Endothelial cell of umbilical vein (primary cell): ENCODE measurements around the gene FA2H. TPM values are rescaled to one million over a fixed set of nuclear protein-coding genes. Genes with fewer than 3 reads are reported as not detected.

ENCODE experiments used
- BruUV-seq: library from RNA; stranded (reverse); fragments of 400-500 nt; replicated peaks from 2 replicates; lab custom pipeline; 2021; lab: Mats Ljungman, UMichigan
- CTCF ChIA-PET: fragments of 300-600, 350-600 bp; sonication (Branson Sonifier 250); formaldehyde crosslinking; loops from one replicate; lab custom pipeline; 2021; ENCODE audit warnings: antibody characterized with exemption, inconsistent platforms; lab: Charles Lee
- POLR2A ChIA-PET: fragments of 300-600, 350-600 bp; sonication (Branson Sonifier 250); formaldehyde crosslinking; loops from one replicate; lab custom pipeline; 2021; ENCODE audit warnings: antibody characterized with exemption, inconsistent platforms; lab: Charles Lee
- DNase-seq: peaks from one replicate; pipeline ENCODE4 v3.0.0-alpha.2; 2011; ENCODE audit warnings: low read depth, low spot score
- FAIRE-seq: peaks from 2 replicates; lab custom pipeline; 2011; peaks lifted over from hg19 to GRCh38; lab: Jason Lieb, UNC
- H2AFZ ChIP-seq: 2 replicates; pipeline ENCODE4 v1.6.0; 2012; ENCODE audit warnings: low read depth, low read length, control low read depth, inconsistent platforms
- H3K27ac ChIP-seq: 2 replicates; pipeline ENCODE4 v1.5.1; 2011; ENCODE audit warnings: low read depth, mild to moderate bottlenecking, control low read depth, low read length, moderate library complexity; ENCODE audit not compliant: insufficient read depth
- H3K27me3 ChIP-seq, 2 experiments: 2 replicates each; pipeline versions ENCODE4 v1.6.0 to v1.6.1; 2011; ENCODE audit warnings: low read length in 2 of 2, mixed read lengths in 1 of 2; ENCODE audit not compliant: control insufficient read depth in 2 of 2, insufficient read depth in 2 of 2
- H3K36me3 ChIP-seq, 2 experiments: 2 replicates in 1 of 2; 3 replicates in 1 of 2; pipeline ENCODE4 v1.5.1; 2011; ENCODE audit warnings: low read length in 2 of 2, mild to moderate bottlenecking in 1 of 2, moderate library complexity in 1 of 2; ENCODE audit not compliant: control insufficient read depth in 2 of 2, insufficient read depth in 2 of 2; ENCODE audit errors: extremely low read depth in 1 of 2
- H3K4me1 ChIP-seq: 3 replicates; pipeline ENCODE4 v1.5.1; 2011; ENCODE audit warnings: mild to moderate bottlenecking, low read length; ENCODE audit not compliant: control insufficient read depth, insufficient read depth; ENCODE audit errors: extremely low read depth
- H3K4me2 ChIP-seq: 2 replicates; pipeline ENCODE4 v1.6.1; 2011; ENCODE audit warnings: low read length, control low read depth, mixed read lengths; ENCODE audit not compliant: insufficient read depth
- H3K4me3 ChIP-seq, 3 experiments: fragments of 200-600 bp in 1 of 3; sonication (generic), shearing (Covaris generic) in 1 of 3; replicated peaks in 1 of 3; 2 replicates each; pipeline ENCODE4 v1.5.1; 2011 to 2016; ENCODE audit warnings: control low read depth in 3 of 3, low read length in 3 of 3, mild to moderate bottlenecking in 2 of 3, inconsistent platforms in 1 of 3, low read depth in 1 of 3, moderate library complexity in 1 of 3; ENCODE audit not compliant: insufficient read depth in 1 of 3
- H3K79me2 ChIP-seq: 2 replicates; pipeline ENCODE4 v1.6.0; 2012; ENCODE audit warnings: low read length, inconsistent platforms; ENCODE audit not compliant: control insufficient read depth, insufficient read depth
- H3K9ac ChIP-seq: replicated peaks from 2 replicates; pipeline ENCODE3; 2011; ENCODE audit warnings: low read length, control low read depth; ENCODE audit not compliant: insufficient read depth; ENCODE audit errors: extremely low read depth
- H3K9me1 ChIP-seq: replicated peaks from 3 replicates; pipeline ENCODE4 v1.6.0; 2011; ENCODE audit warnings: mild to moderate bottlenecking, low read length; ENCODE audit not compliant: control insufficient read depth, insufficient read depth; ENCODE audit errors: extremely low read depth
- H3K9me3 ChIP-seq: replicated peaks from 2 replicates; pipeline ENCODE4 v1.5.1; 2012; ENCODE audit warnings: low read length, inconsistent platforms; ENCODE audit not compliant: control insufficient read depth, insufficient read depth
- H4K20me1 ChIP-seq: replicated peaks from 2 replicates; pipeline ENCODE3; 2011; ENCODE audit warnings: mild to moderate bottlenecking, low read length; ENCODE audit not compliant: control insufficient read depth, insufficient read depth; ENCODE audit errors: extremely low read depth
- EZH2 ChIP-seq: IDR thresholded peaks from 2 replicates; pipeline ENCODE4 v1.6.1; 2012; ENCODE audit warnings: borderline replicate concordance, low read depth, mild to moderate bottlenecking, moderate library complexity, low read length, inconsistent platforms; ENCODE audit not compliant: severe bottlenecking
- FOS ChIP-seq: IDR thresholded peaks from 2 replicates; pipeline ENCODE4 v1.6.1; 2011; ENCODE audit warnings: mild to moderate bottlenecking, low read length, moderate library complexity, borderline replicate concordance; ENCODE audit not compliant: insufficient read depth
- GATA2 ChIP-seq: IDR thresholded peaks from 2 replicates; pipeline ENCODE4 v1.7.0; 2011; ENCODE audit warnings: low read depth, mild to moderate bottlenecking, moderate library complexity, mixed read lengths, low read length; ENCODE audit not compliant: insufficient read length, insufficient read depth
- JUN ChIP-seq: IDR thresholded peaks from 2 replicates; pipeline ENCODE4 v1.6.1; 2011; ENCODE audit warnings: borderline replicate concordance, low read depth; ENCODE audit not compliant: insufficient read length, insufficient read depth
- POLR2A ChIP-seq: IDR thresholded peaks from 2 replicates; pipeline ENCODE4 v1.6.1; 2012; ENCODE audit warnings: low read depth, mild to moderate bottlenecking, control low read depth, low read length
- dilution Hi-C: fragments of 300-500 bp; cut with MboI; formaldehyde crosslinking; loops from one replicate; pipeline ENCODE4 v1.15.0; 2019; ENCODE audit warnings: low sequenced_read_pairs; ENCODE audit not compliant: extremely low pct_ligation_motif_present
- intact Hi-C: fragments of 100-400 bp; cut with micrococcal nuclease; formaldehyde crosslinking; loops from one replicate; pipeline ENCODE4 v1.10.0; 2022
- polyA plus RNA-seq, 4 experiments: library from polyadenylated mRNA; depleted of rRNA in 3 of 4; stranded (reverse) in 3 of 4; unstranded in 1 of 4; fragments of >200 nt; gene quantifications; 2 replicates each; pipeline versions ENCODE4 v1.2.1 to v1.2.3, GENCODE V29; 2011 to 2012; ENCODE audit warnings: missing spikeins in 1 of 4
- total RNA-seq: library from RNA; stranded (reverse); gene quantifications from 2 replicates; pipeline ENCODE4 v1.2.3, GENCODE V29; 2021

FA2H gene
- total and polyA plus RNA-seq, 2 donors (not counting 3 experiments of a cell fraction or from before 2014, with no cell fraction given): not detected

DNA sequence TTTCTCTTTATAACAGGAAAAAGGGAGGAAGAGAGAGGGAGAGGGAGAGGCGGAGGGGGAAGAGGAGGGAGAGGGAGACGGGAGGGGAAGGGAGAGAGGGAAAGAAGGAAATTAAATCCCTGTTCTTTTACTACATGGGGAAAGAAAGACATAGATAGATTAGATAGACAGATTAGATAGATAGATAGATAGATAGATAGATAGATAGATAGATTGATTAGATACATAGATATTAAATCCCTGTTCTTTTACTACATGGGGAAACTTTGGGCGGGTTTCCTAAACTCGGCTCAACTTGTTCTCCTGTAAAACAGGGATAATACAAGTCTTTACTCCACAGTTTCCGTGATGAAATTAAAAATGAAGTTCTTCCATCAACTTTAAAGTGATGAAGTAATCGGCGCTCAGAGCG, 108.6 kb downstream of the FA2H start:
- TF ChIP-seq EZH2 (no peak), FOS (no peak), JUN (no peak), POLR2A (no peak), GATA2 (no peak)
- peak overlapping the region; percentile 68 to 95 (median 88) for H3K4me3 ChIP-seq
- H4K20me1 ChIP-seq: peaks cover 6% of the 10 kb centered on the region
- no peaks in the 10 kb centered on the region for H3K9me3 ChIP-seq
- peaks cover 4 to 16% of the 10 kb centered on the region in 2 experiments for H3K36me3 ChIP-seq
- dilution Hi-C loops (no loop called here), intact Hi-C loops (loop anchor here (2.0 kb wide), 1 partner anchor 35 kb away; the partner anchor contains the start of gene MLKL)
- FAIRE-seq (no peak), DNase-seq (no peak)
- peak overlapping the region; percentile 62 for H3K27ac ChIP-seq
- ChIA-PET CTCF (interaction anchor here (2.2 to 2.5 kb wide), 3 partner anchors 11 to 196 kb away, joined by 11 to 14 read pairs (median 12); no protein-coding TSS in a partner anchor), POLR2A (no interaction called here)
- H3K79me2 ChIP-seq: peaks cover 54% of the 10 kb centered on the region
- peak overlapping the region; percentile 97 for H3K9ac ChIP-seq
- H3K4me2 ChIP-seq: peak overlapping the region; percentile 93
- H3K27me3 ChIP-seq: no peaks in the 10 kb centered on the region
- peak overlapping the region; percentile 39 for H2AFZ ChIP-seq
- no peaks in the 10 kb centered on the region for H3K9me1 ChIP-seq
- BruUV-seq: no TSS peak
- H3K4me1 ChIP-seq: peaks cover 4% of the 10 kb centered on the region

Other genes starting within 250 kb of the FA2H start
- gene GLG1, start 167.7 kb downstream of the FA2H start, total RNA-seq: 150 and 165 TPM in 2 replicates
- 72.9 and 86.3 TPM in 2 replicates for gene GLG1, start 167.7 kb downstream of the FA2H start, polyA plus RNA-seq
- 47.6 and 51.6 TPM in 2 replicates for gene RFWD3, start 107.9 kb downstream of the FA2H start, total RNA-seq
- gene RFWD3, start 107.9 kb downstream of the FA2H start, polyA plus RNA-seq: 27.3 and 27.8 TPM in 2 replicates
- 24.4 and 26.5 TPM in 2 replicates for gene MLKL, start 74.0 kb downstream of the FA2H start, total RNA-seq
- gene MLKL, start 74.0 kb downstream of the FA2H start, polyA plus RNA-seq: 7.2 and 8.1 TPM in 2 replicates
- gene WDR59, start 210.3 kb upstream of the FA2H start, total RNA-seq: 60.0 and 62.2 TPM in 2 replicates
- 51.1 and 51.3 TPM in 2 replicates for gene WDR59, start 210.3 kb upstream of the FA2H start, polyA plus RNA-seq
- 33.2 and 34.9 TPM in 2 replicates for gene ZNRF1, start 224.2 kb upstream of the FA2H start, total RNA-seq
- 23.7 and 25.7 TPM in 2 replicates for gene ZNRF1, start 224.2 kb upstream of the FA2H start, polyA plus RNA-seq